Measurements from ENCODE around the gene ALOX15. TPM values are rescaled to one million over a fixed set of nuclear protein-coding genes. Genes with fewer than 3 reads are reported as not detected.

ALOX15 gene
- polyA plus RNA-seq, 1 donor from 2014 or later: 0.12 TPM

DNA sequence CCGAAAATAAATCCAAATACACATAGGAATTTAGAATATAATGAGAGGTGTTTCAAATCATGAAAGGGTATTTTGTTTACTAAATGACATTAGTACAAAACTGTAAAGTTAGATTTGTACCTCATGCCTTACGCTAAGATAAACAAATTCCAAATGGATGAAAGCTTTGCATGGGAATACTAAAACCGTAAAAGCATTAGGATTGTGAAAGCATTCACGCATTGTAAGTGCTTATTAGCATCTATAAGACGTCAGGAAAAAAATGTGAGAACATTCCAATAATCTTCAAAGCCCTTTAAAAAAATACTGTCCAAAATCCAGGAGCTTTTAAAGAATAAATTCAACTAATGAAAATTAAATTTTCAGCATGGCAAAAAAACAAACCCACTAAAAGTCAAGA is 24.8 kb upstream of the ALOX15 start:
- Histone ChIP-seq H4K20me1 (ENCODE audit: insufficient read depth) (no peaks in the 10 kb centered on the region), H3K36me3 (ENCODE audit: insufficient read depth, low read length) (no peaks in the 10 kb centered on the region), H2AFZ (ENCODE audit: low read depth, low read length) (no peak overlapping the region), H3K9ac (ENCODE audit: low read length) (no peak overlapping the region), H3K79me2 (replicated peaks; ENCODE audit: insufficient read depth, low read length) (no peaks in the 10 kb centered on the region), H3K9me2 (ENCODE audit: insufficient read depth, low read length) (no peaks in the 10 kb centered on the region), H3K27me3 (ENCODE audit: insufficient read depth, low read depth, low read length) (no peaks in the 10 kb centered on the region), H3K27ac (ENCODE audit: low read length) (no peak overlapping the region), H3K4me3 (ENCODE audit: low read length) (no peak overlapping the region), H3K4me2 (ENCODE audit: low read length) (no peak overlapping the region), H3F3A (ENCODE audit: insufficient read depth, low read length, poor library complexity, severe bottlenecking) (no peaks in the 10 kb centered on the region), H3K9me3 (ENCODE audit: low read length) (no peaks in the 10 kb centered on the region)
- no peak for TF ChIP-seq EP300 (conservative IDR thresholded peaks at IDR 0.05; ENCODE audit: poor library complexity, severe bottlenecking)
- TF ChIP-seq, protein P1, sequence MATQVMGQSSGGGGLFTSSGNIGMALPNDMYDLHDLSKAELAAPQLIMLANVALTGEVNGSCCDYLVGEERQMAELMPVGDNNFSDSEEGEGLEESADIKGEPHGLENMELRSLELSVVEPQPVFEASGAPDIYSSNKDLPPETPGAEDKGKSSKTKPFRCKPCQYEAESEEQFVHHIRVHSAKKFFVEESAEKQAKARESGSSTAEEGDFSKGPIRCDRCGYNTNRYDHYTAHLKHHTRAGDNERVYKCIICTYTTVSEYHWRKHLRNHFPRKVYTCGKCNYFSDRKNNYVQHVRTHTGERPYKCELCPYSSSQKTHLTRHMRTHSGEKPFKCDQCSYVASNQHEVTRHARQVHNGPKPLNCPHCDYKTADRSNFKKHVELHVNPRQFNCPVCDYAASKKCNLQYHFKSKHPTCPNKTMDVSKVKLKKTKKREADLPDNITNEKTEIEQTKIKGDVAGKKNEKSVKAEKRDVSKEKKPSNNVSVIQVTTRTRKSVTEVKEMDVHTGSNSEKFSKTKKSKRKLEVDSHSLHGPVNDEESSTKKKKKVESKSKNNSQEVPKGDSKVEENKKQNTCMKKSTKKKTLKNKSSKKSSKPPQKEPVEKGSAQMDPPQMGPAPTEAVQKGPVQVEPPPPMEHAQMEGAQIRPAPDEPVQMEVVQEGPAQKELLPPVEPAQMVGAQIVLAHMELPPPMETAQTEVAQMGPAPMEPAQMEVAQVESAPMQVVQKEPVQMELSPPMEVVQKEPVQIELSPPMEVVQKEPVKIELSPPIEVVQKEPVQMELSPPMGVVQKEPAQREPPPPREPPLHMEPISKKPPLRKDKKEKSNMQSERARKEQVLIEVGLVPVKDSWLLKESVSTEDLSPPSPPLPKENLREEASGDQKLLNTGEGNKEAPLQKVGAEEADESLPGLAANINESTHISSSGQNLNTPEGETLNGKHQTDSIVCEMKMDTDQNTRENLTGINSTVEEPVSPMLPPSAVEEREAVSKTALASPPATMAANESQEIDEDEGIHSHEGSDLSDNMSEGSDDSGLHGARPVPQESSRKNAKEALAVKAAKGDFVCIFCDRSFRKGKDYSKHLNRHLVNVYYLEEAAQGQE (IDR thresholded peaks at IDR 0.05; ENCODE audit: borderline replicate concordance): no peak
- no peak for TF ChIP-seq TAF1 (IDR thresholded peaks at IDR 0.05; ENCODE audit: low read depth)
- no peak for TF ChIP-seq POLR2AphosphoS5 (IDR thresholded peaks at IDR 0.05)
- no peak for TF ChIP-seq SMC3 (conservative IDR thresholded peaks at IDR 0.05; ENCODE audit: poor library complexity)
- no peak for TF ChIP-seq RAD21 (conservative IDR thresholded peaks at IDR 0.05)
- TF ChIP-seq EZH2 (IDR thresholded peaks at IDR 0.05; ENCODE audit: borderline replicate concordance, insufficient read depth, low read length, poor library complexity, severe bottlenecking): no peak
- TF ChIP-seq, protein P2, sequence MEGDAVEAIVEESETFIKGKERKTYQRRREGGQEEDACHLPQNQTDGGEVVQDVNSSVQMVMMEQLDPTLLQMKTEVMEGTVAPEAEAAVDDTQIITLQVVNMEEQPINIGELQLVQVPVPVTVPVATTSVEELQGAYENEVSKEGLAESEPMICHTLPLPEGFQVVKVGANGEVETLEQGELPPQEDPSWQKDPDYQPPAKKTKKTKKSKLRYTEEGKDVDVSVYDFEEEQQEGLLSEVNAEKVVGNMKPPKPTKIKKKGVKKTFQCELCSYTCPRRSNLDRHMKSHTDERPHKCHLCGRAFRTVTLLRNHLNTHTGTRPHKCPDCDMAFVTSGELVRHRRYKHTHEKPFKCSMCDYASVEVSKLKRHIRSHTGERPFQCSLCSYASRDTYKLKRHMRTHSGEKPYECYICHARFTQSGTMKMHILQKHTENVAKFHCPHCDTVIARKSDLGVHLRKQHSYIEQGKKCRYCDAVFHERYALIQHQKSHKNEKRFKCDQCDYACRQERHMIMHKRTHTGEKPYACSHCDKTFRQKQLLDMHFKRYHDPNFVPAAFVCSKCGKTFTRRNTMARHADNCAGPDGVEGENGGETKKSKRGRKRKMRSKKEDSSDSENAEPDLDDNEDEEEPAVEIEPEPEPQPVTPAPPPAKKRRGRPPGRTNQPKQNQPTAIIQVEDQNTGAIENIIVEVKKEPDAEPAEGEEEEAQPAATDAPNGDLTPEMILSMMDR (IDR thresholded peaks at IDR 0.05; ENCODE audit: poor library complexity, severe bottlenecking): no peak
- TF ChIP-seq MXI1 (conservative IDR thresholded peaks at IDR 0.05; ENCODE audit: poor library complexity, severe bottlenecking): no peak

DNA sequence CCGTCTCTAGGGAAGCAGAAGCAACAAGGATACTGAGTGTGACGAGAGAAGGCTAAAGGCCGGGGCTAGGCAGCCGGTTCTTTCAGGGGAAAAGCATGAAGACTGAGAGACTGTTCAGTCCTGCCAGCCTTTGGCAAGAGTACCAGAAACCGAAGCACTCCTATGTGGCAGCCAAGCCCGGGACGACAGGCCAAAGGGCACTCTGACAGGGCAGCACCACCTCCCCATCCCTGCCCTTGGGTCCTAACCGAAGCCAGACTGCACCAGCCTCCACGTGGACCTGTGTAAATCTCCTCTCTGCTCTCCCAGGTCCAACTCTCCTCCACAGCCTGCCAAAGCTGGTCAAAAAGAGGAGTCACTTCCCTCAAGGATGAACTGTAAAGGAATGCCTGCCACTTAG is 23.5 kb upstream of the ALOX15 start:
- no peaks in the 10 kb centered on the region for H3K36me3 ChIP-seq (ENCODE audit: insufficient read depth, low read length)
- no peaks in the 10 kb centered on the region for H3K27me3 ChIP-seq (ENCODE audit: insufficient read depth, low read depth, low read length)
- H3F3A ChIP-seq (ENCODE audit: insufficient read depth, low read length, poor library complexity, severe bottlenecking): no peaks in the 10 kb centered on the region
- no peaks in the 10 kb centered on the region for H3K79me2 ChIP-seq (replicated peaks; ENCODE audit: insufficient read depth, low read length)
- TF ChIP-seq POLR2AphosphoS5 (IDR thresholded peaks at IDR 0.05): no peak
- no peak for TF ChIP-seq RAD21 (conservative IDR thresholded peaks at IDR 0.05)
- no peak for TF ChIP-seq EZH2 (IDR thresholded peaks at IDR 0.05; ENCODE audit: borderline replicate concordance, insufficient read depth, low read length, poor library complexity, severe bottlenecking)
- H3K9ac ChIP-seq (ENCODE audit: low read length): no peak overlapping the region
- no peaks in the 10 kb centered on the region for H3K9me2 ChIP-seq (ENCODE audit: insufficient read depth, low read length)
- H3K4me3 ChIP-seq (ENCODE audit: low read length): no peak overlapping the region
- H3K4me2 ChIP-seq (ENCODE audit: low read length): no peak overlapping the region
- H3K27ac ChIP-seq (ENCODE audit: low read length): no peak overlapping the region
- H2AFZ ChIP-seq (ENCODE audit: low read depth, low read length): no peak overlapping the region
- H4K20me1 ChIP-seq (ENCODE audit: insufficient read depth): no peaks in the 10 kb centered on the region
- H3K9me3 ChIP-seq (ENCODE audit: low read length): no peaks in the 10 kb centered on the region

DNA sequence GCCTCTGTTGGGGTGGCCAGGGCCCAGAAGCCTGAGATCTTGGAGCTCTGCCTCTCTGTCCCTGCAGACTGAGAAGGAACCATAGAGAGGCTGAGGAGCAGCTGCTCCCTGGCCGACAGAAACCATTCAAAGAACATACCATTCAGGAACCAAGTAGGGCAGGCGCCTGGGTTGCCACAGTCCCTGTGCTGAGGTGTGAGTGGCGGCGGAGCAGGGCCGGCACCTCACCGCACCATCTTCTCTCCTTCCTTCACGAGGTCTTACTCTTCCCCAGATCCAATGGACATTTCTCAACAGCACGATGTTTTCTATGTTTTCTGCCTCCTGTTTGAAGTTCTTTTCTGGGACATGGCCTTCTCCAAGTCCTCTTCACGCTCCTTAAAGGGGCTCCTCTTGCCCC is 22.8 kb upstream of the ALOX15 start:
- H3K27me3 ChIP-seq (ENCODE audit: insufficient read depth, low read depth, low read length): no peaks in the 10 kb centered on the region
- no peak overlapping the region for H2AFZ ChIP-seq (ENCODE audit: low read depth, low read length)
- no peaks in the 10 kb centered on the region for H3F3A ChIP-seq (ENCODE audit: insufficient read depth, low read length, poor library complexity, severe bottlenecking)
- no peak overlapping the region for H3K27ac ChIP-seq (ENCODE audit: low read length)
- H3K4me2 ChIP-seq (ENCODE audit: low read length): no peak overlapping the region
- H3K4me3 ChIP-seq (ENCODE audit: low read length): no peak overlapping the region
- no peaks in the 10 kb centered on the region for H3K9me2 ChIP-seq (ENCODE audit: insufficient read depth, low read length)
- H3K79me2 ChIP-seq (replicated peaks; ENCODE audit: insufficient read depth, low read length): no peaks in the 10 kb centered on the region
- no peak for TF ChIP-seq SMC3 (conservative IDR thresholded peaks at IDR 0.05; ENCODE audit: poor library complexity)
- TF ChIP-seq EZH2 (IDR thresholded peaks at IDR 0.05; ENCODE audit: borderline replicate concordance, insufficient read depth, low read length, poor library complexity, severe bottlenecking): no peak
- TF ChIP-seq MXI1 (conservative IDR thresholded peaks at IDR 0.05; ENCODE audit: poor library complexity, severe bottlenecking): no peak
- no peak for TF ChIP-seq POLR2AphosphoS5 (IDR thresholded peaks at IDR 0.05)
- no peak for TF ChIP-seq RAD21 (conservative IDR thresholded peaks at IDR 0.05)
- TF ChIP-seq, protein P2 (IDR thresholded peaks at IDR 0.05; ENCODE audit: poor library complexity, severe bottlenecking): no peak
- no peak for TF ChIP-seq EP300 (conservative IDR thresholded peaks at IDR 0.05; ENCODE audit: poor library complexity, severe bottlenecking)
- TF ChIP-seq TAF1 (IDR thresholded peaks at IDR 0.05; ENCODE audit: low read depth): no peak
- TF ChIP-seq, protein P1 (IDR thresholded peaks at IDR 0.05; ENCODE audit: borderline replicate concordance): no peak
- no peaks in the 10 kb centered on the region for H3K9me3 ChIP-seq (ENCODE audit: low read length)
- no peaks in the 10 kb centered on the region for H4K20me1 ChIP-seq (ENCODE audit: insufficient read depth)
- no peak overlapping the region for H3K9ac ChIP-seq (ENCODE audit: low read length)
- H3K36me3 ChIP-seq (ENCODE audit: insufficient read depth, low read length): no peaks in the 10 kb centered on the region

All from neural cell (in vitro differentiated cells).